Measurements from ENCODE around the gene MAP3K10.
"Not testable (repeated sequence)": the region's sequence is repeated elsewhere in the genome, so short reads cannot be mapped to it uniquely, and the experiment has no call there.

Gene MAP3K10

DNA sequence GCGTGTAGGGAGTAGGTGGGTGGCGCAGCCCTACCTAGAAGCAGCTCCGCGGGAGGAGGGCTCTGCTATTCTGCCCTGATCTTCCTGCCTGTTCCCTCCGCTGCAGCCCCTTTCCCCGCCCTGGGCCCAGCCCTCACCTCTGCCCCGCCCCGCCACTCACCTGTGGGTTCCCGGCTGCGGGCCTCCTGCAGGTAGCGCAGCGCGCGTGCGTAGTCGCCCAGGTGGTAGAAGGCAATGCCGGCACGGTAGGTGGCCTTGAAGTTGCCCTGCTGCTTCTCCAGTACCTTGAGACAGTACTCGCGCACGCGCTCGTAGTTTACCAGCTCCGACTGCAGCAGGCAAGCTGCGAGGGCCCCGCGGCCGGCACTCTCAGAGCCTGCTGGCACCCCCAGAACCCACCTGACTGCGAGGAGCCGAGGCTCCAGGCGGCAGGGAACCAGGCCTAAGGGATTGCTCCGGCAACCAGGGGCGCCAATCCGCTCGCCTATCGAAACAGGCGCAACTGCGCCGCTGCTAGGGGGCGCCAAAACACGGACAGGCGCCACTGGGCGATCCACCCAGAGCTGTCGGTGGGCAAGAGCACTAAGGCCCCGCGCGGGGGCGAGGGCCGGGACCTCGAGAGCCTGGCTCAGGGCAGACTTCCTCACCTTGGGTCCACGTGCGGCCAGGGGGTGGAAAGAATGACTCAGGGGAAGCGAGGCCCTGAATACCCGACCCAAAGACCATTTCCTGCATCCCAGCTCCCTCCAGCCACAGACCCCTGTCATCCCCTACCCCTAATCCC lies 26.0 kb downstream of the MAP3K10 start:
- Mint-ChIP-seq H3K36me3 (ENCODE audit: low read depth) (peaks cover 2% of the 10 kb centered on the region), H3K4me1 (ENCODE audit: low read depth) (peaks cover 8% of the 10 kb centered on the region), H3K27ac (no peak overlapping the region), H3K9me3 (peaks cover 5% of the 10 kb centered on the region), H3K27me3 (ENCODE audit: low read depth) (peaks cover 40% of the 10 kb centered on the region), H3K4me3 (no peak overlapping the region)
- DNase-seq (ENCODE audit: low spot score), result no peak

DNA sequence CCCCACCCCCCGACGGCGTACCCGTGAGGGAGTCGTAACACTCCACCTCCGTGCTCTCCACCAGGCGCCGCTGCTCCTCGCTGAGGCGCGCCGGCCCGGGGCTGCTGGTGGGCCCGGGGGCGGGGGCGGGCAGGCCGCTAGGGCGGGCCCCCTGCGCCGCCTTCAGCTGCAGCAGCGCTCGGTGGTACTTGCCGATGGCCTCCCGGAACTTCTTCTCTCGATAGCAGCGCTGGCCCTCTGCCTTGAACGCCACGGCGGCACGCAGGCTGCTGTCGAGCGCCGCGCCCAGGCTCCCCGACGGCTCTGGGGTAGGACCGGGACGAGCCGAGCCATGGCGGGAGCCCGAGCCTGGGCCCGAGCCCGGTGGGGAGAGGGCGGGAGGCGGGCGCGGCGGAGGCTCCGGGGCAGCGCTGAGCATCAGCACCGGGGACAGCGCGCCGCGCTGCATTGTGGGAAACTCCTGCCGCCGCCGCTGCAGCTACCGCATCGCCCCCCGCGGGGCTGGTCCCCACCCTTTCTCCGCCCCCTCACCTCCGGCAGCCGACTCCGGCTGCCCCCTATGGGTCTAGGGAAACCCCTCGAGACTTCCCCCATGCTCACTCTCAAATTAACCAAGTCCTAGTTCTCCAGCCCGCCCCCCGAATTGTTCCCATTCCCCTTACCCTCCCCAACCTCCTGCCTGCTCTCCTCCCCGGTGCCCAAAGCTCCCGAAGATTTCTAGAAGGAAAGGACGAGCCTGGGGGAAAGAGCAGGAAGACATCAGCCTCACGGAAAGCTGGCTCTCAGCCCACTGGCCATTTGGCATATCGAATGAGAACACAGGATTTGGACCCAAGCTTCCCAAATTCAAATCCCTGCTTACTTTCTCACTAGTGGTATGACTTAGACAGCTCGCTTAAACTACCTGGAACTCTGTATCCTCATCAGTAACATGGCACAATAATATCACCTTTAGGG lies 27.0 kb downstream of the MAP3K10 start, which contains the start of gene TTC9B:
TSS of gene TTC9B (minus strand) at position 451 of the 957 bp plus-strand sequence. CDS start at position 448, 3 bp downstream.
- no peak within 1 kb of the TSS for H3K4me3 Mint-ChIP-seq
- H3K9me3 Mint-ChIP-seq, result peaks cover 5% of the 10 kb centered on the region
- H3K27ac Mint-ChIP-seq, result no peak within 1 kb of the TSS
- peaks cover 40% of the 10 kb centered on the region for H3K27me3 Mint-ChIP-seq (ENCODE audit: low read depth)
- DNase-seq (ENCODE audit: low spot score), result peak; percentile 35
- H3K36me3 Mint-ChIP-seq (ENCODE audit: low read depth), result peaks cover 2% of the 10 kb centered on the region
- peaks cover 8% of the 10 kb centered on the region for H3K4me1 Mint-ChIP-seq (ENCODE audit: low read depth)

DNA sequence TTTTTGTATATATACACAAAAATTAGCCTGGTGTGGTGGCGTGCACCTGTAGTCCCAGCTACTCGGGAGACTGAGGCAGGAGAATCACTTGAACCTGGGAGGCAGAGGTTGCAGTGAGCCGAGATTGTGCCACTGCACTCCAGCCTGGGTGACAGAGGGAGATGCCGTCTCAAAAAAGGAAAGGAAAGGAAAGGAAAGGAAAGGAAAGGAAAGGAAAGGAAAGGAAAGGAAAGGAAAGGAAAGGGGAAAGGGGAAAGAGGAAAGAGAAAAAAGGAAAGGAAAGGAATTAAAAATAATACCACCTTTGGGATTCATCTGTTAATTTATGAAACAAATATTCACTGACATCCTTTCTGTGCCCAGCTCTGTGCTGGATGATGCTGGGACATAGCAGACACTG lies 27.8 kb downstream of the MAP3K10 start:
- not testable (repeated sequence) for DNase-seq (ENCODE audit: low spot score); H3K27ac Mint-ChIP-seq; H3K4me3 Mint-ChIP-seq; H3K36me3 Mint-ChIP-seq (ENCODE audit: low read depth); H3K9me3 Mint-ChIP-seq; H3K4me1 Mint-ChIP-seq (ENCODE audit: low read depth)
- H3K27me3 Mint-ChIP-seq (ENCODE audit: low read depth), result peaks cover 42% of the 10 kb centered on the region

DNA sequence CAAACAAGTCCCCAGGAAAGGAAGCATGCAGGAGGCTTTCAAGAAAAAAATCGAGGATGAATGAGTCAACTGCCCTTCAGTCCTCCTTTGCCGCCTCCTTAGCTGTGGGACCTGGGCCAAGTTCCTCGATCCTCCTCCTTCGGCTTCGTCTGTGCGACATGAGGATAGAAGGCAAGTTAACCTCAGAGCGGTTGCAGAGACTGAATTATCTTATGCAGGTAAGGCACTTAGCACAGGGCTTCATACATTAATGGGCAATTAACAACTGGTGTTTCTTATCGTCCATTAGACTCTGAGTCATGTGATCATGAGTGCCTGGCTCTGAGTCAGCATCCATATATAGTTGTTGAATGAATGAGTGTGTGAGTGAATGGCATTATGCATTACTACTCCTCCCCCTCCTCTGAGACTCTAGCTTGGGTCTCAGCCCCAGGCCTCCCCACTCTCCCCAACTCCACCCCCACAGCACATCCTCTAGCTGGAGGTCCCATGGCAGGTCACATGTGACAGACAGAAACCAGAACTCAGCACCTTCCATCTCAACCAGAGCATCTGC lies 28.6 kb downstream of the MAP3K10 start:
- no peak overlapping the region for H3K27ac Mint-ChIP-seq
- DNase-seq (ENCODE audit: low spot score), result no peak
- peaks cover 5% of the 10 kb centered on the region for H3K9me3 Mint-ChIP-seq
- H3K36me3 Mint-ChIP-seq (ENCODE audit: low read depth), result peaks cover 2% of the 10 kb centered on the region
- peaks cover 50% of the 10 kb centered on the region for H3K27me3 Mint-ChIP-seq (ENCODE audit: low read depth)
- H3K4me1 Mint-ChIP-seq (ENCODE audit: low read depth), result peaks cover 8% of the 10 kb centered on the region
- no peak overlapping the region for H3K4me3 Mint-ChIP-seq

- Mint-ChIP-seq H3K27me3 (ENCODE audit: low read depth) (peaks cover 58% of the 10 kb centered on the region), H3K4me1 (ENCODE audit: low read depth) (peaks cover 8% of the 10 kb centered on the region), H3K36me3 (ENCODE audit: low read depth) (peaks cover 2% of the 10 kb centered on the region), H3K9me3 (peaks cover 5% of the 10 kb centered on the region), H3K4me3 (no peak overlapping the region), H3K27ac (no peak overlapping the region)
- DNase-seq (ENCODE audit: low spot score), result no peak
Observed at GRCh38 chr19:40220674-40221073, 29.4 kb downstream of the MAP3K10 start.

- Mint-ChIP-seq H3K9me3 (peaks cover 5% of the 10 kb centered on the region), H3K4me3 (peak overlapping the region; percentile 5), H3K27me3 (ENCODE audit: low read depth) (peaks cover 60% of the 10 kb centered on the region), H3K4me1 (ENCODE audit: low read depth) (peaks cover 6% of the 10 kb centered on the region), H3K36me3 (ENCODE audit: low read depth) (peaks cover 2% of the 10 kb centered on the region), H3K27ac (peak overlapping the region; percentile 39)
- peak; percentile 68 for DNase-seq (ENCODE audit: low spot score)
Observed at GRCh38 chr19:40221858-40222619, 30.8 kb downstream of the MAP3K10 start.

GRCh38 chr19:40223135-40223822 lies 32.1 kb downstream of the MAP3K10 start:
- Mint-ChIP-seq H3K9me3 (peaks cover 5% of the 10 kb centered on the region), H3K4me1 (ENCODE audit: low read depth) (peaks cover 6% of the 10 kb centered on the region), H3K27ac (no peak overlapping the region), H3K27me3 (ENCODE audit: low read depth) (peaks cover 67% of the 10 kb centered on the region), H3K4me3 (no peak overlapping the region), H3K36me3 (ENCODE audit: low read depth) (peaks cover 2% of the 10 kb centered on the region)
- DNase-seq (ENCODE audit: low spot score), result no peak

DNA sequence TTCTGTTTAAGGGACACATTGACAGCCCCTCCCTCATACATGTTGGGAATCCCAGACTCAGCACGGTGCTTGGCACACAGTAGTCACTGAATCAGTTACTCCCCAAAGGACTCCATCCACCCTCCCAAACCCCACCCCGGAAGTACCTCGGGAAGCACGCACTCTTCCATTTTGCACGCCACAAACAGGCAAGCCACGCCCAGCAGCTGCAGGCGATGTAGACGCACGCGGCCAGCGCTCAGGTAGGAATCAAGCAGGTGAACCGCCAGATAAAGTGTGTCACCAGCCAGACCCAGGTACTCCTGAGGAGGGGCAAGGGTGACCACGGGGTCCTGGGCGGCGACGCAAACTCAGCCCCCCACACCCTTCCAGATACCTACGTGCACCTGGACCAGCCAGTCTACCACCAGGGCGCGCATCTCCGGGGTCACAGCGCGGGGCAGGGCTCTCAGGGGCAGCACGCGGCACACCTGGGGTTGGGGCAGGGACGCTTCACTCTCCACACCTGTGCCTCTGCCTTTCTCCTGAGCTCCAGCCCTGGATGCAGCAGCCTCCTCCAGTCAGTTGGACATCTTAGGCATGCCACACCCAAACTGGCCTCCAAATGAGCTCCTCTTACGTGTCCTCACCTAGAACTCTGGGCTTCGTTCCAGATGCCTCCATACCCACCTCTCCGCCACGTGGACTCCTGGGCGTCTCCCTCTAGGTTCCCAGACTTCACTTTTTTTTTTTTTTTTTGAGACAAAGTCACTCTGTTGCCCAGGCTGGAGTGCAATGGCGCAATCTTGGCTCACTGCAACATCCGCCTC lies 33.3 kb downstream of the MAP3K10 start:
- H3K36me3 Mint-ChIP-seq (ENCODE audit: low read depth), result peaks cover 2% of the 10 kb centered on the region
- no peak for DNase-seq (ENCODE audit: low spot score)
- H3K4me1 Mint-ChIP-seq (ENCODE audit: low read depth), result peaks cover 6% of the 10 kb centered on the region
- peaks cover 5% of the 10 kb centered on the region for H3K9me3 Mint-ChIP-seq
- H3K27me3 Mint-ChIP-seq (ENCODE audit: low read depth), result peaks cover 56% of the 10 kb centered on the region
- H3K27ac Mint-ChIP-seq, result no peak overlapping the region
- no peak overlapping the region for H3K4me3 Mint-ChIP-seq

- peak overlapping the region; percentile 1 for H3K4me3 Mint-ChIP-seq
- DNase-seq (ENCODE audit: low spot score), result no peak
- peaks cover 5% of the 10 kb centered on the region for H3K9me3 Mint-ChIP-seq
- no peak overlapping the region for H3K27ac Mint-ChIP-seq
- peaks cover 46% of the 10 kb centered on the region for H3K27me3 Mint-ChIP-seq (ENCODE audit: low read depth)
- peaks cover 6% of the 10 kb centered on the region for H3K4me1 Mint-ChIP-seq (ENCODE audit: low read depth)
- peaks cover 2% of the 10 kb centered on the region for H3K36me3 Mint-ChIP-seq (ENCODE audit: low read depth)
Observed at GRCh38 chr19:40225440-40226305, 34.4 kb downstream of the MAP3K10 start.

GRCh38 chr19:40228346-40228745 lies 37.1 kb downstream of the MAP3K10 start:
- no peaks in the 10 kb centered on the region for H3K36me3 Mint-ChIP-seq (ENCODE audit: low read depth)
- H3K4me3 Mint-ChIP-seq, result no peak overlapping the region
- H3K27me3 Mint-ChIP-seq (ENCODE audit: low read depth), result peaks cover 42% of the 10 kb centered on the region

GRCh38 chr19:40228863-40229262 lies 37.6 kb downstream of the MAP3K10 start:
- no peak overlapping the region for H3K4me3 Mint-ChIP-seq
- no peaks in the 10 kb centered on the region for H3K9me3 Mint-ChIP-seq
- DNase-seq (ENCODE audit: low spot score), result no peak
- H3K36me3 Mint-ChIP-seq (ENCODE audit: low read depth), result no peaks in the 10 kb centered on the region
- peaks cover 3% of the 10 kb centered on the region for H3K4me1 Mint-ChIP-seq (ENCODE audit: low read depth)
- no peak overlapping the region for H3K27ac Mint-ChIP-seq
- peaks cover 40% of the 10 kb centered on the region for H3K27me3 Mint-ChIP-seq (ENCODE audit: low read depth)

More at GRCh38 chr19:40228346-40228745, 37.1 kb downstream of the MAP3K10 start:
- Mint-ChIP-seq H3K27ac (no peak overlapping the region), H3K4me1 (ENCODE audit: low read depth) (peaks cover 3% of the 10 kb centered on the region), H3K9me3 (no peaks in the 10 kb centered on the region)
- DNase-seq (ENCODE audit: low spot score), result no peak
